Cardiac fibroblast (primary cell): ENCODE results near the gene FHIP1A.

Experiments
- DNase-seq, 2 donors: peaks; one replicate each; pipeline versions ENCODE4 v3.0.0 to v3.0.0-alpha.2; 2010; ENCODE audit warnings: low read depth in 2 of 2
- H3K4me3 ChIP-seq, 2 donors: replicated peaks in 1 of 2; 1 replicate in 1 of 2; 2 replicates in 1 of 2; pipeline ENCODE4 v1.5.1; 2011; ENCODE audit warnings: low read depth in 2 of 2, low read length in 2 of 2, mild to moderate bottlenecking in 2 of 2, moderate library complexity in 1 of 2
- TF ChIP-seq, protein P1 (sequence below): IDR thresholded peaks from one replicate; pipeline ENCODE4 v1.5.1; 2011; ENCODE audit warnings: low read depth, mild to moderate bottlenecking, low read length, inconsistent platforms

Gene FHIP1A

DNA sequence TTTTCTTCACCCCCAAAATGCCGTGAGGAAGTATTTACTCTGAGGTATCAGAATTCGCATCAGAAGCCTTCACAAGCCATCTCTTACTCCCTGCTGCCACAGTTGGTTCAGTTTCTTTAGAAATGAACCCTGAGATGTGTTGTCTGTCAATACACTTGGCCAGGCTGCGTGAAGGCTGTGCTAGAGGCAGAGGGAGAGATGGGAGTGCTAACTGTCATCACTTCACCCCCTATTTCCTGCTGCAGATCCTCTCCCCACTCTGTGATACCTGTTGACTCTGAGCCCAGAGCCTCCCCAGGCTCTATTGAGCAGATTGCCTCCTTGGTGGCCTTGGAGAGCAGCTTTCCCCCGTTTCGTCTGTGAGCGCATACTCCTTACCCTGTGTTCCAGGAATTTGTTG lies 34.8 kb downstream of the FHIP1A start:
- no peak for DNase-seq
- H3K4me3 ChIP-seq: no peak overlapping the region
- TF ChIP-seq, protein P1, sequence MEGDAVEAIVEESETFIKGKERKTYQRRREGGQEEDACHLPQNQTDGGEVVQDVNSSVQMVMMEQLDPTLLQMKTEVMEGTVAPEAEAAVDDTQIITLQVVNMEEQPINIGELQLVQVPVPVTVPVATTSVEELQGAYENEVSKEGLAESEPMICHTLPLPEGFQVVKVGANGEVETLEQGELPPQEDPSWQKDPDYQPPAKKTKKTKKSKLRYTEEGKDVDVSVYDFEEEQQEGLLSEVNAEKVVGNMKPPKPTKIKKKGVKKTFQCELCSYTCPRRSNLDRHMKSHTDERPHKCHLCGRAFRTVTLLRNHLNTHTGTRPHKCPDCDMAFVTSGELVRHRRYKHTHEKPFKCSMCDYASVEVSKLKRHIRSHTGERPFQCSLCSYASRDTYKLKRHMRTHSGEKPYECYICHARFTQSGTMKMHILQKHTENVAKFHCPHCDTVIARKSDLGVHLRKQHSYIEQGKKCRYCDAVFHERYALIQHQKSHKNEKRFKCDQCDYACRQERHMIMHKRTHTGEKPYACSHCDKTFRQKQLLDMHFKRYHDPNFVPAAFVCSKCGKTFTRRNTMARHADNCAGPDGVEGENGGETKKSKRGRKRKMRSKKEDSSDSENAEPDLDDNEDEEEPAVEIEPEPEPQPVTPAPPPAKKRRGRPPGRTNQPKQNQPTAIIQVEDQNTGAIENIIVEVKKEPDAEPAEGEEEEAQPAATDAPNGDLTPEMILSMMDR: no peak

DNA sequence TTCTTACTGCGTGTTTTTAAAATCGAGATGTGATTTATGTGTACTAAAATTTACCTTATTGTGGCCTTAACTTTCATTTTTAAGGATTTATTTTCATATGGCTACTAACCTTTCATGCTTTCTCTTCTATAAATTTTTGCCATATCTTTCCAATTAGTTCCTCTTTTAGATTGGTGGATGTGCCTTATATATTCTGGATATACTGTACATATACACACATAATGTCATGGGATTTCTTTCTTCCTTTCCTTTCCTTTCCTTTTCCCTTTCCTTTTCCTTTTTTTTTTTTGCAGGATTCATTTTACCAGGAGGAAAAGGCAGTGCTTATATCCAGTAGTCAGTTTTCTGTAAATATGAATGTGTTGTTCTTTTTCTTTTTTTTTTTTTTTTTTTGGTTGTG lies 37.2 kb downstream of the FHIP1A start:
- no peak overlapping the region for H3K4me3 ChIP-seq
- no peak for DNase-seq
- TF ChIP-seq, protein P1: no peak

DNA sequence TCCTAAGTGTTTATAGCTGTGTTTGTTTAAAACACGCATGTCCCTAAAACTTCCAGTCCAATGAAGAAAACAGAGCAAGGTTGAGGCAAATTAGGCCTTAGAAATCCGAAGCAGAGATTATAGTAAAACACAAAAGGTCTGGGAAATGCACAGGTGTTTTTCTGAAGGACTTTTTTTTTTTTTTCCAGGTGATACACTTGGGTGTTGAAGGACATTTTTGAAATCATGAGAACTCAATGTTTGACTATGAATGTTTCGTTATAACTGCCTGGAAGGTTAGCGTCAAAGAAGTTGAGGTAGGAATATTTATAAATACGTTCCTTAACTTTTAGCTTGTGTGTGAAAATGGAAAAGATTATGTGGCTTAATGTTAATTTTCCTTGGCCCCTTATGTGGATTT lies 45.5 kb downstream of the FHIP1A start:
- TF ChIP-seq, protein P1: no peak
- no peak overlapping the region for H3K4me3 ChIP-seq
- no peak for DNase-seq

DNA sequence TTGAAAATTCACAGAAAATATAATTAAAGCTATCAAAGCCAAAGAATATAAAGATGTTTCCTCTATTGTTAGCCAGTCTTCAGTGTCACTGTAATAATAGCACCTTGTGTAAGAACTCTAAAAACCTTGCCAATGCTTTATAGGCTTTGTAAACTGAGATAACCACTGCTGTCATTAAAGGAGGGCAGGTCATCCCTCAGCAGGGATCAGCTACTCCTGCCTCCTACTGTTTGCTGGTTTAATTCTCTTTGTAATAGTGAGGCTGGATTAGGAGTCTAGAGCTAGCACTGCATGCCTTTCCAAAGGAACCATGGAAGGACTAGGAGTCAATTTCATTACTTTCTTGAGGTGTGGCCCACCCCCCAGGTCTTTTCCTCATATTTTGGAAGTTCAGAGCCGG lies 46.2 kb downstream of the FHIP1A start:
- TF ChIP-seq, protein P1: no peak
- DNase-seq: no peak
- no peak overlapping the region for H3K4me3 ChIP-seq

DNA sequence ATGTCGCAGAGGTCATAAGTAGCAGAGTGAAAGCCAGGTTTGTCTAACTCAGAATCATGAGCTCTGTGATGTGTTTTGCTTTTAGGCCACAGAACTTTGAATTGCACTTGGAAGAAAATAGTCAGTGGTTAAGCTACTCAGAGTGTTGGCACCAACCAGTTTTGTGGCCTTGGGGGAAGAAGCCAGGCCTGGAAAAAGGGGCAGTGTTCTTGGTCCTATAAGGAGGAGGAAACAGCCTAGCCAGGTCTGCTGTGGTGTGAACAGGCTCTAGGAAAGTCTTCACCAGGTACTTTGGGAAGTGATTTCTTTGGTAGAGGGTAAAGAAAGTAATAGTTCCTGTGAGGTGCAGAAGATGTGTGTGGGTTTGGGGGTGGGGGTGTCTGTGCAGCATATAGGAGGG lies 49.2 kb downstream of the FHIP1A start:
- TF ChIP-seq, protein P1: no peak
- H3K4me3 ChIP-seq: no peak overlapping the region
- DNase-seq: no peak
